ENCODE results near the gene TGFBR1. TPM values are rescaled to one million over a fixed set of nuclear protein-coding genes. Genes with fewer than 3 reads are reported as not detected.

TGFBR1 gene
- polyA plus RNA-seq, 1 of the 3 experiments (the other 2 are of a cell fraction), result 15.3 TPM

- no peaks in the 10 kb centered on the region for H4K20me1 ChIP-seq (ENCODE audit: insufficient read depth)
- no peak overlapping the region for H3K4me3 ChIP-seq (ENCODE audit: low read depth in 2 of 2, low read length in 1 of 2)
- WGBS (ENCODE audit: low lambda C conversion rate), result 87% methylated on average over 3 of the region's 3 CpGs
- H3K9me2 ChIP-seq, result no peaks in the 10 kb centered on the region
- ChIA-PET CTCF (interaction anchor here (0.7 to 5.5 kb wide), 19 partner anchors 9 to 1139 kb away, joined by 3 to 66 read pairs (median 5); partner anchors contain the start of genes ALG2 and SEC61B), POLR2A (no interaction called here)
- peaks cover 3 to 35% of the 10 kb centered on the region in 2 experiments; a peak in 1 of 4 replicates for H3K4me1 ChIP-seq (ENCODE audit: control insufficient read depth in 1 of 2, insufficient read depth in 2 of 2, low read depth in 1 of 2, low read length in 1 of 2)
- H3K27ac ChIP-seq (ENCODE audit: low read depth in 2 of 2, low read length in 1 of 2), result no peak overlapping the region
- no peak for TF ChIP-seq EP300 (IDR thresholded peaks at IDR 0.05; ENCODE audit: borderline replicate concordance in 1 of 2, low read depth in 1 of 2, low read length in 1 of 2)
- TF ChIP-seq MEF2A (IDR thresholded peaks at IDR 0.05; ENCODE audit: borderline replicate concordance, low read depth), result no peak
- TF ChIP-seq TCF12 (IDR thresholded peaks at IDR 0.05), result no peak
- TF ChIP-seq POLR2AphosphoS5 (IDR thresholded peaks at IDR 0.05; ENCODE audit: low read depth, low read length), result no peak
- no peak for TF ChIP-seq FOSL2 (IDR thresholded peaks at IDR 0.05; ENCODE audit: borderline replicate concordance, low read depth)
- TF ChIP-seq GATA2 (CRISPR knock-in tag; IDR thresholded peaks at IDR 0.05), result no peak
- no peak for TF ChIP-seq RAD21 (IDR thresholded peaks at IDR 0.05; ENCODE audit: low read length)
- TF ChIP-seq PBX3 (IDR thresholded peaks at IDR 0.05), result no peak
- TF ChIP-seq NFIC (IDR thresholded peaks at IDR 0.05; ENCODE audit: borderline replicate concordance), result no peak
- TF ChIP-seq ZBTB33 (IDR thresholded peaks at IDR 0.05; ENCODE audit: borderline replicate concordance, low read depth), result no peak
- TF ChIP-seq ELF1 (IDR thresholded peaks at IDR 0.05), result no peak
- no peak for TF ChIP-seq RFX5 (IDR thresholded peaks at IDR 0.05; ENCODE audit: low read length)
- no peak for TF ChIP-seq CTCF (IDR thresholded peaks at IDR 0.05)
- TF ChIP-seq RXRA (IDR thresholded peaks at IDR 0.05; ENCODE audit: borderline replicate concordance, low read depth), result no peak
- no peak overlapping the region for H3K9ac ChIP-seq
- H3K4me2 ChIP-seq, result no peak overlapping the region
- H2AFZ ChIP-seq (ENCODE audit: low read depth), result no peak overlapping the region
- no peaks in the 10 kb centered on the region for H3K79me2 ChIP-seq (ENCODE audit: insufficient read depth)
- H3F3A ChIP-seq (replicated peaks; ENCODE audit: insufficient read depth), result no peaks in the 10 kb centered on the region
- DNase-seq, result no peak
- no peaks in the 10 kb centered on the region for H3K9me3 ChIP-seq
- H3K36me3 ChIP-seq (replicated peaks in 1 of 2; ENCODE audit: control insufficient read depth in 1 of 2, insufficient read depth in 2 of 2, low read length in 1 of 2), result no peaks in the 10 kb centered on the region
- H3K27me3 ChIP-seq (ENCODE audit: insufficient read depth), result no peaks in the 10 kb centered on the region
Measured at GRCh38 chr9:99183616-99184015, 78.7 kb downstream of the TGFBR1 start.

- H3K9ac ChIP-seq, result no peak overlapping the region
- no peak overlapping the region for H3K4me2 ChIP-seq
- WGBS (ENCODE audit: low lambda C conversion rate), result 75% methylated on average over 10 of the region's 10 CpGs
Measured at GRCh38 chr9:99184110-99184474, 79.2 kb downstream of the TGFBR1 start.

More at GRCh38 chr9:99184110-99184474, 79.2 kb downstream of the TGFBR1 start:
- no peak for TF ChIP-seq RAD21 (IDR thresholded peaks at IDR 0.05; ENCODE audit: low read length)
- TF ChIP-seq JUND (IDR thresholded peaks at IDR 0.05), result no peak
- no peaks in the 10 kb centered on the region for H3K36me3 ChIP-seq (replicated peaks in 1 of 2; ENCODE audit: control insufficient read depth in 1 of 2, insufficient read depth in 2 of 2, low read length in 1 of 2)
- no peaks in the 10 kb centered on the region for H3K27me3 ChIP-seq (ENCODE audit: insufficient read depth)
- H3K27ac ChIP-seq (ENCODE audit: low read depth in 2 of 2, low read length in 1 of 2), result peak overlapping the region in 1 of 2 experiments; percentile 66; a peak in 3 of 4 replicates
- H3K79me2 ChIP-seq (ENCODE audit: insufficient read depth), result no peaks in the 10 kb centered on the region
- POLR2A ChIA-PET, result no interaction called here
- H3K9me3 ChIP-seq, result no peaks in the 10 kb centered on the region
- H3K4me1 ChIP-seq (ENCODE audit: control insufficient read depth in 1 of 2, insufficient read depth in 2 of 2, low read depth in 1 of 2, low read length in 1 of 2), result peaks cover 3 to 33% of the 10 kb centered on the region in 2 experiments; a peak in 1 of 4 replicates
- CTCF ChIA-PET, result interaction anchor here (0.5 to 5.5 kb wide), 53 partner anchors 10 to 1417 kb away, joined by 3 to 66 read pairs (median 5); partner anchors contain the start of genes ALG2, ERP44, INVS and SEC61B
- H3F3A ChIP-seq (replicated peaks; ENCODE audit: insufficient read depth), result no peaks in the 10 kb centered on the region
- no peaks in the 10 kb centered on the region for H3K9me2 ChIP-seq
- no peak for DNase-seq
- no peak overlapping the region for H2AFZ ChIP-seq (ENCODE audit: low read depth)
- no peaks in the 10 kb centered on the region for H4K20me1 ChIP-seq (ENCODE audit: insufficient read depth)
- H3K4me3 ChIP-seq (ENCODE audit: low read depth in 2 of 2, low read length in 1 of 2), result no peak overlapping the region
